CD4-positive, CD25-positive, alpha-beta regulatory T cell (primary cell): Measurements from ENCODE around the gene MCFD2. TPM values are rescaled to one million over a fixed set of nuclear protein-coding genes. Genes with fewer than 3 reads are reported as not detected.

ENCODE experiments used
- ATAC-seq, 2 donors: fragments of 150-1000 bp; cut with Tn5 transposase; one replicate each; pipeline ENCODE4 v1.10.0; 2021; ENCODE audit warnings: low read depth in 2 of 2, moderate number of reproducible peaks in 2 of 2, moderate library complexity in 1 of 2
- DNase-seq, 3 donors: peaks; one replicate each; pipeline versions ENCODE4 v3.0.0 to v3.0.0-alpha.2; 2012 to 2022; ENCODE audit warnings: mixed read lengths in 1 of 3
- H3K27ac ChIP-seq: one replicate; pipeline ENCODE4 v1.7.0; 2013; ENCODE audit warnings: mild to moderate bottlenecking, low read length; ENCODE audit not compliant: insufficient read depth, poor library complexity, severe bottlenecking
- H3K27me3 ChIP-seq: one replicate; pipeline ENCODE4 v1.7.0; 2013; ENCODE audit warnings: low read length; ENCODE audit not compliant: control insufficient read depth, insufficient read depth
- H3K36me3 ChIP-seq: one replicate; pipeline ENCODE4 v1.7.0; 2013; ENCODE audit warnings: mild to moderate bottlenecking, low read length, moderate library complexity; ENCODE audit not compliant: control insufficient read depth, insufficient read depth
- H3K4me1 ChIP-seq: 2 replicates; pipeline ENCODE4 v1.7.0; 2013; ENCODE audit warnings: mild to moderate bottlenecking, low read length; ENCODE audit not compliant: insufficient read depth, control insufficient read depth, poor library complexity, severe bottlenecking
- H3K4me3 ChIP-seq: one replicate; pipeline ENCODE4 v1.7.0; 2013; ENCODE audit warnings: low read depth, mild to moderate bottlenecking, low read length, moderate library complexity
- H3K9me3 ChIP-seq, 2 experiments: 1 replicate in 1 of 2; 2 replicates in 1 of 2; pipeline ENCODE4 v1.7.0; 2013; ENCODE audit warnings: low read length in 2 of 2, mild to moderate bottlenecking in 1 of 2, moderate library complexity in 1 of 2; ENCODE audit not compliant: control insufficient read depth in 2 of 2
- H3K27ac Mint-ChIP-seq, 3 donors: one replicate each; pipeline ENCODE4 v1.8.0; 2020 to 2022; ENCODE audit warnings: mild to moderate bottlenecking in 3 of 3, mixed read lengths in 3 of 3, moderate library complexity in 2 of 3
- H3K27me3 Mint-ChIP-seq: one replicate; pipeline ENCODE4 v1.8.0; 2022; ENCODE audit warnings: mild to moderate bottlenecking, mixed read lengths
- H3K36me3 Mint-ChIP-seq: one replicate; pipeline ENCODE4 v1.8.0; 2020; ENCODE audit warnings: mixed read lengths
- H3K4me1 Mint-ChIP-seq, 4 donors: one replicate each; pipeline ENCODE4 v1.8.0; 2020 to 2022; ENCODE audit warnings: mixed read lengths in 4 of 4, mild to moderate bottlenecking in 1 of 4
- H3K4me3 Mint-ChIP-seq, 4 donors: one replicate each; pipeline ENCODE4 v1.8.0; 2020 to 2022; ENCODE audit warnings: mild to moderate bottlenecking in 4 of 4, mixed read lengths in 4 of 4, moderate library complexity in 3 of 4
- H3K9me3 Mint-ChIP-seq, 7 donors: one replicate each; pipeline ENCODE4 v1.8.0; 2020 to 2022; ENCODE audit warnings: mixed read lengths in 7 of 7, mild to moderate bottlenecking in 3 of 7, moderate library complexity in 2 of 7
- polyA plus RNA-seq, 4 donors: library from polyadenylated mRNA; unstranded; fragments of 300-500 nt; fragmentation: Illumina TruSeq; gene quantifications; one replicate each; pipeline ENCODE4 v1.2.3, GENCODE V29; 2021
- total RNA-seq: library from RNA; stranded (reverse); gene quantifications from one replicate; pipeline ENCODE4 v1.2.3, GENCODE V29; 2022

The MCFD2 gene
- total and polyA plus RNA-seq, 5 donors from 2014 or later = 22.0 to 36.4 (median 30.2) TPM

GRCh38 chr2:46866770-46867246, 48.8 kb downstream of the MCFD2 start:
- peaks cover 33% of the 10 kb centered on the region for H3K27me3 Mint-ChIP-seq
- no peak overlapping the region for H3K4me3 ChIP-seq
- H3K36me3 Mint-ChIP-seq = peaks cover 3% of the 10 kb centered on the region
- H3K9me3 ChIP-seq = peaks cover 4 to 7% of the 10 kb centered on the region in 2 experiments
- H3K4me3 Mint-ChIP-seq = no peak overlapping the region
- no peaks in the 10 kb centered on the region for H3K36me3 ChIP-seq
- H3K4me1 ChIP-seq = no peaks in the 10 kb centered on the region
- no peaks in the 10 kb centered on the region for H3K27me3 ChIP-seq
- ATAC-seq (no peak), DNase-seq (no peak)
- peaks cover 0 to 8% (median 0%) of the 10 kb centered on the region in 4 donors for H3K4me1 Mint-ChIP-seq
- H3K27ac ChIP-seq = no peak overlapping the region
- H3K9me3 Mint-ChIP-seq = peaks cover 0 to 24% (median 3%) of the 10 kb centered on the region in 7 donors
- H3K27ac Mint-ChIP-seq = no peak overlapping the region

GRCh38 chr2:46865181-46865970, 50.2 kb downstream of the MCFD2 start:
- no peak overlapping the region for H3K27ac Mint-ChIP-seq
- DNase-seq (peak in 1 of 3 donors; percentile 9), ATAC-seq (no peak)
- H3K4me1 Mint-ChIP-seq = peaks cover 0 to 8% (median 0%) of the 10 kb centered on the region in 4 donors
- Histone ChIP-seq H3K9me3 (peaks cover 4 to 7% of the 10 kb centered on the region in 2 experiments), H3K36me3 (no peaks in the 10 kb centered on the region), H3K4me1 (no peaks in the 10 kb centered on the region), H3K4me3 (no peak overlapping the region), H3K27me3 (no peaks in the 10 kb centered on the region), H3K27ac (no peak overlapping the region)
- peaks cover 3% of the 10 kb centered on the region for H3K36me3 Mint-ChIP-seq
- H3K9me3 Mint-ChIP-seq = peaks cover 0 to 24% (median 3%) of the 10 kb centered on the region in 7 donors
- H3K4me3 Mint-ChIP-seq = no peak overlapping the region
- peaks cover 31% of the 10 kb centered on the region for H3K27me3 Mint-ChIP-seq

- Histone ChIP-seq H3K4me1 (no peaks in the 10 kb centered on the region), H3K36me3 (no peaks in the 10 kb centered on the region), H3K27ac (no peak overlapping the region), H3K27me3 (no peaks in the 10 kb centered on the region), H3K9me3 (peaks cover 4 to 7% of the 10 kb centered on the region in 2 experiments), H3K4me3 (no peak overlapping the region)
- Mint-ChIP-seq H3K27ac (peak overlapping the region in 1 of 3 donors; percentile 73), H3K36me3 (peaks cover 3% of the 10 kb centered on the region), H3K4me1 (peaks cover 0 to 8% (median 0%) of the 10 kb centered on the region in 4 donors), H3K4me3 (no peak overlapping the region), H3K27me3 (peaks cover 31% of the 10 kb centered on the region), H3K9me3 (peaks cover 0 to 24% (median 3%) of the 10 kb centered on the region in 7 donors)
- DNase-seq (no peak), ATAC-seq (no peak)
Observed at GRCh38 chr2:46863882-46864281, 51.7 kb downstream of the MCFD2 start.

GRCh38 chr2:46862514-46862913, 53.1 kb downstream of the MCFD2 start:
- H3K36me3 Mint-ChIP-seq = peaks cover 3% of the 10 kb centered on the region
- H3K36me3 ChIP-seq = no peaks in the 10 kb centered on the region
- peaks cover 0 to 24% (median 3%) of the 10 kb centered on the region in 7 donors for H3K9me3 Mint-ChIP-seq
- no peak overlapping the region for H3K4me3 ChIP-seq
- peaks cover 31% of the 10 kb centered on the region for H3K27me3 Mint-ChIP-seq
- no peak overlapping the region for H3K27ac Mint-ChIP-seq
- no peak overlapping the region for H3K27ac ChIP-seq
- peaks cover 0 to 8% (median 0%) of the 10 kb centered on the region in 4 donors for H3K4me1 Mint-ChIP-seq
- no peak for ATAC-seq
- no peaks in the 10 kb centered on the region for H3K27me3 ChIP-seq
- no peak overlapping the region for H3K4me3 Mint-ChIP-seq
- H3K4me1 ChIP-seq = no peaks in the 10 kb centered on the region
- no peak for DNase-seq
- peaks cover 4 to 7% of the 10 kb centered on the region in 2 experiments for H3K9me3 ChIP-seq

- peaks cover 3% of the 10 kb centered on the region for H3K36me3 Mint-ChIP-seq
- no peak for DNase-seq
- peaks cover 0 to 8% (median 0%) of the 10 kb centered on the region in 4 donors for H3K4me1 Mint-ChIP-seq
- ATAC-seq = no peak
- Histone ChIP-seq H3K27ac (no peak overlapping the region), H3K4me1 (no peaks in the 10 kb centered on the region), H3K27me3 (no peaks in the 10 kb centered on the region), H3K9me3 (peaks cover 4 to 7% of the 10 kb centered on the region in 2 experiments), H3K36me3 (no peaks in the 10 kb centered on the region), H3K4me3 (no peak overlapping the region)
- H3K27ac Mint-ChIP-seq = no peak overlapping the region
- no peak overlapping the region for H3K4me3 Mint-ChIP-seq
- peaks cover 35% of the 10 kb centered on the region for H3K27me3 Mint-ChIP-seq
- peaks cover 0 to 24% (median 3%) of the 10 kb centered on the region in 7 donors for H3K9me3 Mint-ChIP-seq
Observed at GRCh38 chr2:46861916-46862315, 53.7 kb downstream of the MCFD2 start.

- DNase-seq = no peak
- Mint-ChIP-seq H3K9me3 (peaks cover 0 to 10% (median 2%) of the 10 kb centered on the region in 7 donors), H3K4me1 (no peaks in the 10 kb centered on the region), H3K36me3 (no peaks in the 10 kb centered on the region), H3K27ac (no peak overlapping the region), H3K27me3 (peaks cover 19% of the 10 kb centered on the region), H3K4me3 (no peak overlapping the region)
- H3K36me3 ChIP-seq = no peaks in the 10 kb centered on the region
- no peak for ATAC-seq
- H3K9me3 ChIP-seq = peaks cover 0 to 4% of the 10 kb centered on the region in 2 experiments
- H3K4me3 ChIP-seq = no peak overlapping the region
- H3K4me1 ChIP-seq = no peaks in the 10 kb centered on the region
- H3K27me3 ChIP-seq = no peaks in the 10 kb centered on the region
- no peak overlapping the region for H3K27ac ChIP-seq
Observed at GRCh38 chr2:46859482-46859881, 56.1 kb downstream of the MCFD2 start.

GRCh38 chr2:46858702-46859090, 56.9 kb downstream of the MCFD2 start:
- H3K27ac ChIP-seq = no peak overlapping the region
- no peak for DNase-seq

More at GRCh38 chr2:46858702-46859090, 56.9 kb downstream of the MCFD2 start:
- Mint-ChIP-seq H3K27ac (no peak overlapping the region), H3K9me3 (peaks cover 0 to 3% (median 0%) of the 10 kb centered on the region in 7 donors), H3K4me3 (no peak overlapping the region), H3K36me3 (no peaks in the 10 kb centered on the region), H3K27me3 (peaks cover 23% of the 10 kb centered on the region), H3K4me1 (no peaks in the 10 kb centered on the region)
- no peak for ATAC-seq
- no peaks in the 10 kb centered on the region for H3K36me3 ChIP-seq
- H3K4me1 ChIP-seq = no peaks in the 10 kb centered on the region
- H3K9me3 ChIP-seq = no peaks in the 10 kb centered on the region
- no peak overlapping the region for H3K4me3 ChIP-seq
- H3K27me3 ChIP-seq = no peaks in the 10 kb centered on the region
